Upper lobe of left lung (tissue), 6 donors: ENCODE data around the gene IMMP1L. TPM values are rescaled to one million over a fixed set of nuclear protein-coding genes. Genes with fewer than 3 reads are reported as not detected.

Experiments used
- ATAC-seq, 2 donors: fragments of 200-7000 bp; cut with Tn5 transposase; one replicate each; pipeline ENCODE4 v1.9.1; 2022; ENCODE audit warnings: mild to moderate bottlenecking in 2 of 2, moderate library complexity in 2 of 2; ENCODE audit not compliant: low FRiP score in 2 of 2
- DNase-seq, 2 donors: peaks; one replicate each; pipeline ENCODE4 v3.0.0-alpha.2; 2019 to 2020
- H3K27ac ChIP-seq, 4 donors: fragments of 200-600 bp; sonication (generic); one replicate each; pipeline ENCODE4 v1.5.1; 2016 to 2019
- H3K27me3 ChIP-seq, 4 donors: fragments of 200-600 bp; sonication (generic); one replicate each; pipeline ENCODE4 v1.5.1; 2017 to 2019
- H3K36me3 ChIP-seq, 4 donors: fragments of 200-600 bp; sonication (generic); one replicate each; pipeline ENCODE4 v1.5.1; 2016 to 2019
- H3K4me1 ChIP-seq, 4 donors: fragments of 200-600 bp; sonication (generic); one replicate each; pipeline ENCODE4 v1.5.1; 2018 to 2019
- H3K4me3 ChIP-seq, 4 donors: fragments of 200-600 bp; sonication (generic); one replicate each; pipeline ENCODE4 v1.5.1; 2017 to 2019; ENCODE audit warnings: mild to moderate bottlenecking in 2 of 4, moderate library complexity in 1 of 4
- H3K9me3 ChIP-seq, 4 donors: fragments of 200-600 bp; sonication (generic); one replicate each; pipeline ENCODE4 v1.5.1; 2018 to 2019
- CTCF ChIP-seq, 6 experiments: fragments of 450-650 bp in 4 of 6; fragments of 200-600 bp in 2 of 6; sonication (generic) in 2 of 6; IDR thresholded peaks; one replicate each; pipeline ENCODE4 v1.5.1; 2016 to 2019; ENCODE audit warnings: antibody characterized with exemption in 6 of 6
- EP300 ChIP-seq, 4 donors: sonication (generic); formaldehyde crosslinking; IDR thresholded peaks; one replicate each; pipeline ENCODE4 v1.5.1; 2017; ENCODE audit warnings: antibody characterized with exemption in 4 of 4, control low read depth in 2 of 4
- POLR2A ChIP-seq, 4 donors: fragments of 450-650 bp; IDR thresholded peaks; one replicate each; pipeline ENCODE4 v1.5.1; 2016 to 2017; ENCODE audit warnings: antibody characterized with exemption in 4 of 4, mild to moderate bottlenecking in 2 of 4
- POLR2AphosphoS5 ChIP-seq, 2 donors: sonication (generic); formaldehyde crosslinking; IDR thresholded peaks; one replicate each; pipeline ENCODE4 v1.5.1; 2017; ENCODE audit warnings: antibody characterized with exemption in 2 of 2
- WGBS, 2 donors: methylation state at CpG; one replicate each; pipeline ENCODE4 v1.1.5; 2017 to 2018; 5-methylcytosine and 5-hydroxymethylcytosine counted together
- total RNA-seq, 6 donors: library from RNA; depleted of rRNA in 4 of 6; stranded (reverse); fragments of >200 nt in 4 of 6; gene quantifications; one replicate each; pipeline versions ENCODE4 v1.1.0 to v1.2.1, GENCODE V29; 2016 to 2021
- donor health status: DM: no; HTN: no; CAD: no; lungs with moderate emphysema.
- donor health status: DM: no; HTN: yes; CAD: no; lungs with severe emphysema.

IMMP1L gene
- total RNA-seq, 6 donors from 2014 or later, result 2.9 to 38.2 (median 14.2) TPM

- 28 to 41% methylated on average over 2 of the region's 2 CpGs for WGBS, 2 donors
Measured at GRCh38 chr11:31442086-31442485, 67.3 kb downstream of the IMMP1L start.

DNA sequence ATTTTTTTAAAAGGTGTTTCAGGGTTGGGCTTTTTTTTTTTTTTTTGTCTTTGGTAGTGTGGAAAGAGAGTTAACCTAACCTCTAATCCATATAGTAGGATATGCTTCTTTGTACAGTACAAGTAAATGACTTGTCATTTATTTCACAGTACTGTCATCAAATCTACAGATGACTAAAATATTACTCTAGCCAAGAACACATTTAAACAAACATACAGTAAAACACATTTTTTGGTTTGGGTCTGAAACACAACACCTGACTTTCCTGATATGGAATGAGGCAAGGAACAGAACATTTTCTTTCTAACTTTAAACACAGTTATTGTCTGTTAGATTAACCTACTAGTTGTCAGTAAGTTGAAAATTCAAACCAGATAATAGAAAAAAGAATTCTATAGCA lies 68.1 kb downstream of the IMMP1L start:
- no peaks in the 10 kb centered on the region for H3K4me1 ChIP-seq
- TF ChIP-seq POLR2AphosphoS5 (IDR thresholded peaks at IDR 0.05) (no peak), POLR2A (IDR thresholded peaks at IDR 0.05) (no peak), CTCF (IDR thresholded peaks at IDR 0.05) (no peak), EP300 (IDR thresholded peaks at IDR 0.05) (no peak)
- no peak overlapping the region for H3K4me3 ChIP-seq
- no peak for ATAC-seq
- H3K27ac ChIP-seq, result no peak overlapping the region
- no peaks in the 10 kb centered on the region for H3K36me3 ChIP-seq
- H3K9me3 ChIP-seq, result no peaks in the 10 kb centered on the region
- DNase-seq, result no peak
- H3K27me3 ChIP-seq, result no peaks in the 10 kb centered on the region

More at GRCh38 chr11:31442086-31442485, 67.3 kb downstream of the IMMP1L start:
- Histone ChIP-seq H3K27me3 (no peaks in the 10 kb centered on the region), H3K4me1 (no peaks in the 10 kb centered on the region), H3K27ac (no peak overlapping the region), H3K9me3 (no peaks in the 10 kb centered on the region), H3K4me3 (no peak overlapping the region), H3K36me3 (peaks cover 0 to under 1% (median 0%) of the 10 kb centered on the region in 4 donors)
- TF ChIP-seq POLR2AphosphoS5 (IDR thresholded peaks at IDR 0.05) (no peak), EP300 (IDR thresholded peaks at IDR 0.05) (no peak), POLR2A (IDR thresholded peaks at IDR 0.05) (no peak), CTCF (IDR thresholded peaks at IDR 0.05) (no peak)
- ATAC-seq (no peak), DNase-seq (no peak)

DNA sequence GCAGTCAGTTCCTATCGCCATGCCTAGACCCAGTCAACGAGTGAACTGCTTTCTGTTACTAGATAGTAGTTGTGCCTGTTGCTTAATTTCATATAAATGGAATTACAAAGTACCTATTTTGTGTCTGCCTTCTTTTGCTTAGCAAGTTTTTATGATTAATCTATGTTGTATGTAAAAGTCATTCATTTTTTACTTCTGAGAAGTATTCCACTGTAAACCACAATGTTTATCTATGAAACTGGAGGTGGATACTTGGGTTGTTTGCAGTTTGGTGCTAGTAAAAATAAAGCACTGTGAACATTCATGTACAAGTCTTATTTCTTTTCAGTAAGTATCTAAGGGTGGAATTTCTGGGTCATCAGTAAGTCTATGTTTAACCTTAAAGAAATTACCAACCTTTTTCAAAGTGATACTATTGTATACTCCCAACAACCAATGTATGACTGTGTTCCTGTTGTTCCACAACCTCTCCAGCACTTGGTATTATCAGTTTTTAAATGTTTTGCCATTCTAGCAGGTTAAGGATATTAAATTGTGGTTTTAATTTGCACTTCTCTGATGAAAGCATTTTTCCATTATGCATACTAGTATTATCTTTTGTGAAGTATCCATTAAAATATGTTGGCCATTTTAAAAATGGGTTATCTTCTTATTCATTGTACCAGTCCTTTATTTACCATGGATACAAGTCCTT lies 71.5 kb downstream of the IMMP1L start:
- H3K4me1 ChIP-seq, result no peaks in the 10 kb centered on the region
- H3K4me3 ChIP-seq, result no peak overlapping the region
- no peaks in the 10 kb centered on the region for H3K36me3 ChIP-seq
- TF ChIP-seq POLR2A (IDR thresholded peaks at IDR 0.05) (no peak), EP300 (IDR thresholded peaks at IDR 0.05) (no peak), CTCF (IDR thresholded peaks at IDR 0.05) (no peak), POLR2AphosphoS5 (IDR thresholded peaks at IDR 0.05) (no peak)
- 83 to 88% methylated on average over 2 of the region's 2 CpGs for WGBS, 2 donors
- ATAC-seq (no peak), DNase-seq (no peak)
- H3K27ac ChIP-seq, result no peak overlapping the region
- no peaks in the 10 kb centered on the region for H3K9me3 ChIP-seq
- H3K27me3 ChIP-seq, result no peaks in the 10 kb centered on the region

GRCh38 chr11:31433851-31434250 lies 75.6 kb downstream of the IMMP1L start:
- WGBS, 2 donors, result 91 to 97% methylated on average over 1 of the region's 1 CpG
- no peak for ATAC-seq
- Histone ChIP-seq H3K4me1 (no peaks in the 10 kb centered on the region), H3K27me3 (no peaks in the 10 kb centered on the region), H3K4me3 (no peak overlapping the region), H3K9me3 (no peaks in the 10 kb centered on the region), H3K36me3 (peaks cover 0 to 15% (median 1%) of the 10 kb centered on the region in 4 donors), H3K27ac (no peak overlapping the region)
- no peak for DNase-seq
- TF ChIP-seq POLR2A (IDR thresholded peaks at IDR 0.05), result no peak
- TF ChIP-seq CTCF (IDR thresholded peaks at IDR 0.05), result no peak
- TF ChIP-seq EP300 (IDR thresholded peaks at IDR 0.05), result no peak
- TF ChIP-seq POLR2AphosphoS5 (IDR thresholded peaks at IDR 0.05), result no peak

- no peaks in the 10 kb centered on the region for H3K9me3 ChIP-seq
- no peaks in the 10 kb centered on the region for H3K27me3 ChIP-seq
- no peaks in the 10 kb centered on the region for H3K4me1 ChIP-seq
- DNase-seq (no peak), ATAC-seq (no peak)
- TF ChIP-seq CTCF (IDR thresholded peaks at IDR 0.05) (no peak), POLR2AphosphoS5 (IDR thresholded peaks at IDR 0.05) (no peak), EP300 (IDR thresholded peaks at IDR 0.05) (no peak), POLR2A (IDR thresholded peaks at IDR 0.05) (no peak)
- H3K36me3 ChIP-seq, result peaks cover 0 to 6% (median 0%) of the 10 kb centered on the region in 4 donors
- no peak overlapping the region for H3K27ac ChIP-seq
- no peak overlapping the region for H3K4me3 ChIP-seq
Measured at GRCh38 chr11:31424652-31425051, 84.8 kb downstream of the IMMP1L start.
